Measurements from ENCODE around the gene CTH.

GRCh38 chr1:70485624-70486023, 74.6 kb downstream of the CTH start:
- TF ChIP-seq CTCF (IDR thresholded peaks at IDR 0.05 in 2 of 3, conservative IDR thresholded peaks at IDR 0.05 in 1 of 3; ENCODE audit: borderline replicate concordance in 1 of 3, insufficient read depth in 1 of 3, low read depth in 2 of 3, low read length in 2 of 3) (no peak), POLR2A (IDR thresholded peaks at IDR 0.05; ENCODE audit: borderline replicate concordance, extremely low read depth, insufficient read depth, insufficient read length) (no peak), ZNF274 (IDR thresholded peaks at IDR 0.05; ENCODE audit: low read depth, low read length) (no peak), EZH2 (IDR thresholded peaks at IDR 0.05) (no peak), ZBTB33 (IDR thresholded peaks at IDR 0.05; ENCODE audit: extremely low read depth, insufficient replicate concordance, low read length) (no peak), RAD21 (IDR thresholded peaks at IDR 0.05; ENCODE audit: low read depth) (no peak), YY1 (IDR thresholded peaks at IDR 0.05; ENCODE audit: extremely low read depth, insufficient replicate concordance, low read depth, low read length) (no peak), SP1 (IDR thresholded peaks at IDR 0.05; ENCODE audit: low read depth) (no peak), TCF7L2 (IDR thresholded peaks at IDR 0.05; ENCODE audit: borderline replicate concordance, extremely low read depth, insufficient read depth, insufficient read length) (no peak), POLR2AphosphoS5 (IDR thresholded peaks at IDR 0.05; ENCODE audit: low read depth, low read length) (no peak), REST (IDR thresholded peaks at IDR 0.05; ENCODE audit: low read depth) (no peak), ELF1 (IDR thresholded peaks at IDR 0.05; ENCODE audit: borderline replicate concordance, low read depth) (no peak), ATF3 (IDR thresholded peaks at IDR 0.05) (no peak), FOSL1 (IDR thresholded peaks at IDR 0.05; ENCODE audit: low read depth) (no peak)
